Fibroblast of peridontal ligament (primary cell): Measurements from ENCODE around the gene WDR59.
"Not testable (repeated sequence)": the region's sequence is repeated elsewhere in the genome, so short reads cannot be mapped to it uniquely, and the experiment has no call there.

Experiments used
- DNase-seq: peaks from one replicate; pipeline ENCODE4 v3.0.0-alpha.2; 2010; ENCODE audit errors: extremely low read depth

WDR59 gene

DNA sequence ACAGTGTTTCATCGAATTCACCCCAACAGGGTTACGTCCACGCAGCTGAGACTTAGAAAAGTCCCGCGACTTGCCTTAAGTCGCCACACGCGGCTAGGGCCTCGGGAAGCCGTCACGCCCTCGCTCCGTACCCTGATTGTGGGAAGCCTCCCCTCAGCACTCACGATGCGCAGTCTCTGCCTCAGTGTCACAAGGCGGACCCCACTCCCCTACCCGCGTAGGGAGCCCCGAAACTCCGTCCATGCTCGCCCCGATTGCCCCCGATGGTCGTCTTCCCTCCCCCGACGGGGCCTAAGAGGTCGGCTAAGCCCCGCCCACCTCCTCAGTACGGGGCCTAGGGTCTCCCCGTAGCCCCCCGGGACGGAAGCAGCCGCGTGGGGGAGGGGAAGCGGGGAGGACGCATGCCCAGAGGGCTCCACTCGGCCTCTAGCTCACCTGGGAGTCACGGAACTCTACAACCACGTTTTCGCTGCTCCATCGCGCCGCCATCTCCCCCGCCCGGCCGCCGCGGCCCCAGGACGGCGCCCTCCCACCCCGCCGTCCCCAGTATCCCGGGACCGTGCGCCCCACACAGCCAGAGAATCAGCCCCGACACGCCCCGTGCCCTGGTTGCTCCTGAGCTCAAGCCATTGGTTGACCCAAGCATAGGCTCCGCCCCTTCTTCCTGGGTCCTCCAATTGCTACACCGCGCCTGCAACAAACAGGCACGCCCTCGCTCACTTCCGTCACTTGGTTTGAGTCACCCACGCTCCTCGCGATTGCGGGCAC, at the start of gene WDR59:
WDR59 (minus strand) TSS at position 595 of the 768 bp plus-strand sequence; CDS start at position 489, 106 bp downstream.
- peak; percentile 98 for DNase-seq

- DNase-seq = no peak
These were observed 47.7 kb upstream of the WDR59 start for GRCh38 chr16:75032655-75033054.

DNA sequence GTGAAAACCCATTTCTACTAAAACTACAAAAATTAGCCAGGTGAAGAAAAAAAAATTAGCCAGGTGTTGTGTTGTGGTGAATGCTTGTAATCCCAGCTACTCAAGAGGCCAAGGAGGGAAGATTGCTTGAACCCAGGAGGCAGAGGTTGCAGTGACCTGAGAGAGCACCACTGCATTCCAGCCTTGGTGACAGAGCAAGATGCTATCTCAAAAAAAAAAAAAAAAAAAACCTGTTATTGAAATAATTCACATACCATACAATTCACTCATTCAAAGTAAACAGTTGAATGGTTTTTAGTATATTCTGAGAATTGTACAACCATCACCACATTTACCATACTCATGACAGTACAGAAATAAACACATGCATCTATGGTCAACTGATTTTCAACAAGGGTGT, 44.9 kb upstream of the WDR59 start:
- DNase-seq = peak; percentile 44

DNA sequence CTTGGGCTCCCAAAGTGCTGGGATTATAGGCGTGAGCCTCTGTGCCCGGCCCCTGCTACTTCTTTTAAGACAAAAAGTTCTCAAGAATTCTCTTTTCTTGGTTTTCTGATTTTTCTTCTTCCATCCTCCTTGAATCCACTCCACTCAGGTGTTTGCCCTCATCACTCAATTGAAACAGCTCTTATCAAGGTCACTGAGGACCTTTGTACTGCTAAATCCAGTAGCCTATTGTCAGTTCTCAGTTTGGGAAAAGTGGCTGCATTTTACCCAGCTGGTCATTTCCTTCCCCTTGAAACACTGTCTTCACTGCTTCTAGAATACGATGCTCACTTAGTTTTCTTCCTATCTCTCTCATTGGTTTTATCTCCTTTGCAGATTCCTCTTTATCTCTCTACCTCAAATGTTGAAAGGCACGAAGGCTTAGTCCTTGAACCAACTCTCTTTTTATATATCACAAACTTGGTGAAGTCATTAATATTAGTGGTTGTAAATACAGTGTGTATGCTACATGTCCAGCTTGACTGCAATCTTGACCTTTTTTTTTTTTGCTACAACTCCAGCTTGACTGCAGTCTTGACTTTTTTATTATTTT, 43.7 kb upstream of the WDR59 start:
- DNase-seq = no peak

DNA sequence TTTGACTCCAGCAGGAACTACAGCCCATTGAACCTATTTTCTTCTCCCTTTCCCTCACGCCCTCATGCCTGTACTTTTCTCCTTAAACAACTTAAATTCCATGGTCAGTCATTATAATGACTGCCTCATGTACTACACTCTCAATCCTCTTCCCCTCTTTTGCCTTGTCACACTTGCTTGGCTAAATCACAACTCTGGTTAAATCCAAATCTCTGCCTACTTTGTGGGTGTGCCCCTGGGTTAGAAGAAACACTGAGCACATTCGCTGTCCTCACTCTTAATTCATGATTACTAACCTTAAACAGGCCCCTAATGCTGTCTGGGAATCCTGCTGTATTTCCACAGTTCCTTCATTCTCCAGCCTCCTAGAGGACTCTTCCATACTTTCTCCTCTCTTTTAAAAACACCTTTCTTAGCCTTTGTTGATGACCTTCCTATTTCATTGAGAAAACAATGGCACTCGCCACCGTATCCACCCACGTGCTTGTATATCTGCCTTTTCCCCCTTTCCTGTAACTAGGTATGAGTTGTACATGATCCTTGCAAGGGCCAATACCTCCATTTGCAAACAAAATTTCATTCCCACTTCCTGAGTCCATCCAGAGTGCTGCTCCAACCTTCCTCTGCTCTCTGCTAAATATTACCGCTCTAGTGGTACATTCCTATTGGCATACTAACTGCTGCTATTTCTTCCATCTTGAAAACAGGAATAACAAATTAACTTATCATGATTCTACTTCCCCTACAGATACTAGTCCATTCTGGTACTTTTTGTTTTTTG, 42.8 kb upstream of the WDR59 start:
- DNase-seq = no peak

DNA sequence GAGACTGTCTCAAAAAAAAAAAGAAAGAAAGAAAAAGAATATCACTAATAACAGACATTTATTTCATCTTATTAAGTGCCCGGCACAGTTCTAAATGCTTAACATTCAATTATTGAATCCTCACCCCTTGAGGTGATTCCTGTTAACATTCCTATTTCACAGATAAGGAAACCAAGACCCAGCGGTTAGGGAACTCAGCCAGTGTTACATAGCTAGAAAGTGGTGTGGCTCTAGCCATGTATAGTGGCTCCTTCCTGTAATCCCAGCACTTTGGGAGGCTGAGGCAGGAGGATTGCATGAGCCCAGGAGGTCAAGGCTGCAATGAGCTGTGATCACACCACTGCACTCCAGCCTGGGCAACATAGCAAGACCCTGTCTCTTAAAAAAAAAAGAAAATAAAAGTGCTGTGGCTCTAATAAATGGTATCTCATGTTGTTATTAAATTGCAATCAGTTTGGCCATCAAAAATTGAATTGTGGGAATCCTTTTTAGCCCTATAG, 42.0 kb upstream of the WDR59 start:
- no peak for DNase-seq

DNA sequence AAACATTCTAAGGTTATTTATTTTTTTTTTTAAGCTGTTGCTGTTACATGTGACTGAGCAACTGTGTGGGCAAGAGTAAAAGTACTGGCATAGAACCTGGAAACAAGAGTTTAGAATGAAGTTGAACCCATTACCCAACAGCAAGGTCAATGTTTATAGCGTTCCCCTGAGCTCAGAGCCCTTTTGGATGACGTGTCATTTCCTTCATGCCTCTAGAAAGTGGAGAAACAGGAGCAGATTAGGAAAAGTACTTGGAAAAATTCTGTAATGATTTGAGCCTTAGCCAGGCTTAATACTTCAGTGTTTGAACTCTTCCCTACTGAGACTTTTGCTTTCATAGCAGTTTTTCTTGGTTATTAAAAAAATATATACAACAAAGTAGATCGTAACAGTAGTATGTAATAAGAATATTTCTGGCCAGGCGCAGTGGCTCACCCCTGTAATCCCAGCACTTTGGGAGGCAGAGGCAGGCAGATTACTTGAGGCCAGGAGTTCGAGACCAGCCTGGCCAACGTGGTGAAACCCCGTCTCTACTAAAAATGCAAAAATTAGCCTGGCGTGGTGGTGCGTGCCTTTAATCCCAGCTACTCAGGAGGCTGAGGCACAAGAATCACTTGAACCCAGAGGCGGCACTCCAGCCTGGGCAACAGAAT, 41.4 kb upstream of the WDR59 start:
- DNase-seq = peak; percentile 96

DNA sequence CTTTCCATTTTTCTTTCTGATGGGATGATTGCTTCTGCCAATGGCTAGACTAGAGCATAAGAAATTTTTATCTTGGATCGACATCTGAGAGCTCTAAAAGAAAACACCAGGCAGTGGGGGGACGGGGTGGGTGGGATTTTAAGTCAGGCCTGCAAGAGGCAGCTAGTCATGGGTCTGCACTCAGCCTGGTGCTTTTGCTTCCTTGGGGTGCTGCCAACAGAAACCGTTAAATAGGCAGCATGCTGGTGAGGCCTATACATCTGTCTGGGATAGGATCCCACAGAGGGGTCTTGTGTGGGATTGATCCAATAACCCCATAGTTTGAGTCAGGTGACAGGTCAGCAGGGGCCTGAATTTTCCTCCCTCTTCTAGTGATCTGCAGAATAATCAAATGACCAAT, 40.8 kb upstream of the WDR59 start:
- DNase-seq = peak; percentile 23

DNA sequence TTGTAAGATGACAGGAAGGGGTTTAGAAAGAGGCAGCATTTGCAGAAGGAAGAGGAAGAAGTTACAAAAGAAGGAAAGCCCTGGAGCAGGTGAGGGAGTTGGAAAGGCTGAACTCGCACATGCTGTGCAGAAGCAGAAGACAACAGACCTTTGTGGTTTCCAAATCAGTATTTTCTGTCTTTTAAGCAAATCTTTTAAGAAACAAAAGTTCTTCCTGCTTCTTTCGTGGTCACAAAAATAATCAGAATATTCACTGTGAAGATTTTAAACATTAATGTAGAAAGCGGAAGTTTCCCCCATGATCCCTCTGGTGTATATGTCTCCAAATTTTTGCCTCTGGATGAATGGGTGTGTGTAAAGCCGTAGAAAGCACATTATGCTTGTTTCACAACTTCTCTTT, 39.7 kb upstream of the WDR59 start:
- no peak for DNase-seq

- DNase-seq = no peak
These were observed 39.3 kb upstream of the WDR59 start for GRCh38 chr16:75024182-75024581.

DNA sequence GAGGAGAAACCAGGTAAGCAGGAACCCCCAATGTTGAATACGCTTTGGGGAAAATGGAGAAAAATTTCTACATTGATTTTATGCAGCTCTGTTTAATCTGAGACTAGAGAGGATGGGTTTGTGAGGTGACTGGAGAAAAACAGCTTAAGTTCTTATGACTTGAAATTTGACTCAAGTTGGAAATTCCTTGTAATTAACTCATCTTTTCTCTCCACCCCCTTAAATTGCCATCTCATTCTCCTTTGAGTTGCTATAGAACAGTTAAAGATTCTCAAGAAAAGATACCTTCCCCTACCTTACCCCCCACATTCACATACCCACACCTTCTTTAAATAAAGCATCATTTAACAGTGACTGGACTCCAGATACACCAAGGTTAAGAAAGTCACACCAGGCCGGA, 38.1 kb upstream of the WDR59 start:
- DNase-seq = peak; percentile 38

- DNase-seq = no peak
These were observed 37.6 kb upstream of the WDR59 start for GRCh38 chr16:75022567-75022966.

DNA sequence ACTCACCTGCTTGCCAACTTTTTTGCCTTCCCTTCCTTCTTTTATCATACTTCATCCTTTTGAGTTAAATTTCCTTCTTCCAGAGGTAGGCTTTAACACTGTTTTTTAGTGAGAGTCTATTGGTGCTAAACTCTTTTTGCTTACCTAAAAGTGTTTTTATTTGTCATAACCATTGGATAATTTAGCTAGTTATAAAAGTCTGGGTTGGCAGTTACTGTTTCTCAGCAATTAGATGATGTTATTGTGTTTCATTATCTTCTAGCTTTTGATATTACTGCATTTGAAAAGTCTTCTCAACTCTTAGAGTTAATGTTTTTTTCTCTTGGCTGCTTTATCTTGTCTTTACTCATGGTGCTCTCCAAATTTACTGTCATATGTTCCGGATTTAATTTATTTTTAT, 36.5 kb upstream of the WDR59 start:
- DNase-seq = no peak

DNA sequence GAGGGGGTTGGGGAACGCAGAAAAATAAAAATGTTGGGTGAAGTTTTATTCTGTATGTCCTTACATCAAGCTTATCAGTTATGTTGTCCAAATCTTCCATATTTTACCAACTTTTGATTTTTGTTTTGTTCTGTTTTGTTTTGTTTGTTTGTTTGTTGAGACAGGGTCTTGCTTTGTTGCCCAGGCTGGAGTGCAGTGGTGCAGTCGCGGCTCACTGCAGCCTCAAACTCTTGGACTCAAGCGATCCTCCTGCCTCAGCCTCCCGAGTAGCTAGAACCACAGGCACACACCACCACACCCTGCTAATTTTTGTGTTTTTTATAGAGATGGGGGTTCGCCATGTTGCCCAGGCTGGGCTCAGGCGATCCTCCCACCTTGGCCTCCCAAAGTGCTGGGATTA, 34.7 kb upstream of the WDR59 start:
- no peak for DNase-seq

GRCh38 chr16:75019007-75019406, 34.1 kb upstream of the WDR59 start:
- DNase-seq = no peak

DNA sequence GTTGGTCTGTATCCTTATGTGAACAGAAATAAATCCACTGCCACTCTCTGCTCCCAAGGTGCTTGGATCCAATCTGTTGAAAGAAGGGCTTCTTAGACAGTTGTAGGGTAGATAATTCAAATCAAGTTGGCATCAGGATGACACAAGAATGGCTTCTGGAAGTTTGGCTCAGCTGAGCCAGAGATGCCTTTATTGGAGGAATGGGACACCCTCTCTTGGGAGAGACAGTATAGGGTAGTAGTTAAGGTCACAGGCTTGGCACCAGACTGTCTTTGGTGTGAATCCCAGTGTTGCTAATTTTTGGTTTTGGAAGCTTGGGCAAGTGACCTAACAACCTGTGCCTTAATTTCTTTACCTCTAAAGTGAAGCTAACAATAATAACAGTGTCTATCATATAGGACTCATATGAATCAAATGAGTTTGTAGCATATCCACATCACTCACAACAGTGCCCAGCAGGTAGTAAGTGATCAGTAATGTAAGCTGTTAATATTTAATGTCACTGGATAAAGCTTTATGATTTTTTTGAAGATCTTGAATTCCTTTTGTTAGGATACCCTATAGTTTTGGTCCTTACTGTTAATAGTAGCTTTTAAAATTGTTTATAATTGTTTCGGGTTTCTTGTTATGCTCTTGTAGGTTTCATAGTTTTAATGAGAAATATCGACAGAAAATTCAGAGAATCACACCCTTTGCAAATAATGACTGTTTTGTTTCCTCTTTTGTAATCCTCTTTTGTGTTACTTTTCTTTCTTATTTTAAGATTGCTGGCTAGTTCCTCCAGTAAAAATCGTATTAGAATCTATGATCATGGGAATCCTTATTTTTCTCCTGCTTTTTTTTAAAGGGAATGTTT, 33.0 kb upstream of the WDR59 start:
- DNase-seq = no peak

DNA sequence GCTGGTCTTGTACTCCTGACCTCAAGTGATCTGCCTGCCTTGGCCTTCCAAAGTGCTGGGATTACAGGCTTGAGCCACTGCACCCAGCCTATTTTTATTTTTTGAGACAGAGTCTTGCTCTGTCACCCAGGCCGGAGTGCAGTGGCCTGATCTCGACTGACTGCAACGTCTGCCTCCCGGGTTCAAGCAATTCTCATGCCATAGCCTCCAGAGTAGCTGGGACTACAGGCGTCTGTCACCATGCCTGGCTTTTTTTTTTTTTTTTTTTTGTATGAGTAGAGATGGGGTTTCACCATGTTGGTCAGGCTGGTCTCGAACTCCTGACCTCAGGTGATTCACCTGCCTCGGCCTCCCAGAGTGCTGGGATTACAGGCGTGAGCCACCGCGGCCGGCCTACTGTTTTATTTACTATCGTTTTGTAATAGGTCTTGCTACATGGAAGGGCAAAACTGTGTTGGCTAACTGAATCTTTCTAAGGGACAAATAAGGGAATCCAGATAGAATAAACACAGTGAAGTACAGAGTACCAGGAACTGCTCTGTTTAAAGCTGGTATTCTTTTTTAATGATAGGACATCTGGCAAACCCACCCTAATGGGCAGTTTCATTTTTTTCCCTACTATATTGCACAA, 31.6 kb upstream of the WDR59 start:
- DNase-seq = not testable (repeated sequence)

DNA sequence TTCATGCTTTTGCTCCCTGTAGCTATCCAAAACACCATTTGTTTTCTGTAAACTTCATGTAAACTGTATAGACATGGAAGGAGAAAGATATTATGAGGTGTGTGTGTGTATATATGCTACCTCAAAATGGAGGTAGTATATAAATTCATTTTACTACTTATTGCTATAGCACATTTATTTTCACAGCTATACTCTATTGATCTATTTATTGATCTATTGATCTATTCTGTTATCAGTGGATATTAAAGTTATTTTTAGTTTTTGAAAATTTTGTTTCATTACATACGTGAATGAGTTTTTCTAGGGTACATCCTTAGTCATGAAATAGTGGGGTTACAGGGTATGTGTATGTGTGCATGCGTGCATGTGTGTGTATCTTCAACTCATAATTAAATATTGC, 29.4 kb upstream of the WDR59 start:
- DNase-seq = no peak

DNA sequence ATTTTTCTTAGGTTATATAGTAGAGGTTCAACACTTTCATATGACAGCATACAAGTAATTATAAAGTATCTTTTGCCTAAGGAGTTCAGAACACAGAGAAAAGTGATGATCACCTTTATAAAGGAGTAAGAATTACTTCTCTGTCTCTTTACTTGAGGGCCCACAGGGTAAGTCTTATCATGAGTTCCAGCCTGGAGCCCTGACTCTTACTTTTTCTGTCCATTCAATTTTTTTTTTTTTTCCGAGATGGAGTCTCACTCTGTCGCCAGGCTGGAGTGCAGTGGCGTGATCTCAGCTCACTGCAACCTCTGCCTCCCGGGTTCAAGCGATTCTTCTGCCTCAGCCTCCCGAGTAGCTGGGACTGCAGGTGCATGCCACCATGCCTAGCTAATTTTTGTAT, 28.2 kb upstream of the WDR59 start:
- DNase-seq = not testable (repeated sequence)

GRCh38 chr16:75012380-75013081, 27.6 kb upstream of the WDR59 start:
- DNase-seq = no peak
